22Rv1 (cell line): Measurements from ENCODE around the gene PGK1.

ENCODE experiments used
- CTCF ChIP-seq: fragments of 450-650 bp; IDR thresholded peaks from 2 replicates; pipeline ENCODE4 v1.5.1; 2017; ENCODE audit warnings: mild to moderate bottlenecking
- ZFX ChIP-seq: fragments of 450-650 bp; IDR thresholded peaks from 2 replicates; pipeline ENCODE4 v1.6.1; 2017; ENCODE audit warnings: antibody characterized with exemption, borderline replicate concordance

GRCh38 chrX:78129714-78130113 is 25.7 kb downstream of the PGK1 start:
- TF ChIP-seq CTCF: no peak
- no peak for TF ChIP-seq ZFX
